Osteocyte (in vitro differentiated cells): ENCODE measurements around the gene NKX6-1. TPM values are rescaled to one million over a fixed set of nuclear protein-coding genes. Genes with fewer than 3 reads are reported as not detected.
A peak's percentile ranks its signal among the peaks of the same experiment; 100 is the strongest.

Experiments
- DNase-seq: peaks from one replicate; pipeline ENCODE4 v3.0.0; 2021; ENCODE audit warnings: mixed read lengths; ENCODE audit not compliant: unreplicated experiment; ENCODE audit errors: extremely low spot score
- H3K27ac Mint-ChIP-seq: one replicate; pipeline ENCODE4 v1.8.0; 2021; ENCODE audit warnings: mild to moderate bottlenecking, mixed read lengths; ENCODE audit not compliant: unreplicated experiment
- H3K27me3 Mint-ChIP-seq: one replicate; pipeline ENCODE4 v1.8.0; 2021; ENCODE audit warnings: mixed read lengths; ENCODE audit not compliant: unreplicated experiment
- H3K36me3 Mint-ChIP-seq: one replicate; pipeline ENCODE4 v1.8.0; 2021; ENCODE audit warnings: mixed read lengths; ENCODE audit not compliant: unreplicated experiment
- H3K4me1 Mint-ChIP-seq: one replicate; pipeline ENCODE4 v1.8.0; 2021; ENCODE audit warnings: mixed read lengths; ENCODE audit not compliant: unreplicated experiment
- H3K4me3 Mint-ChIP-seq: one replicate; pipeline ENCODE4 v1.8.0; 2021; ENCODE audit warnings: mild to moderate bottlenecking, moderate library complexity, mixed read lengths; ENCODE audit not compliant: unreplicated experiment
- H3K9me3 Mint-ChIP-seq: one replicate; pipeline ENCODE4 v1.8.0; 2021; ENCODE audit warnings: mixed read lengths; ENCODE audit not compliant: unreplicated experiment
- total RNA-seq: library from RNA; stranded (reverse); gene quantifications from 2 replicates; pipeline ENCODE4 v1.2.1, GENCODE V29; 2021
- TF ChIP-seq, protein P1 (sequence below): fragments of 200-600 bp; sonication (generic); IDR thresholded peaks from 2 replicates; pipeline ENCODE4 v1.5.0; 2021; ENCODE audit warnings: antibody characterized with exemption, mild to moderate bottlenecking, moderate library complexity

Gene NKX6-1
- total RNA-seq, 1 donor from 2014 or later = not detected

DNA sequence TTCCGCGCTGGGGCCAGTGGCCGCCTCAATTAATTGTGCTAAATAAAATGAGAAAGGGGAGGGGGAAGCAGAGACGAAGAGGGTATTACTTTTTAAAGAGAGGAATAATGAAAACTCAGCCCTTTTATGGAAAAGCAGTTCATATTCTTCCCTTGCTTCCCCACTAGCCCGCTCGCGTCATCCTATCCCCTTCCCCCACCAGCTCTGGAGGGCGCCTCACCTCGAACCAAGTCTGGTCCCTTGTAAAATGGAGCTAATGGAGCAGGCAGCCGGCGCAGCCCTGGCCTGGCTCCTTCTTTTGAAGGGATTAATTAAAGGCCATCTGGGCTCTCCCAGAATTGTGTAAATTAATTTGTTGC, 511 bp upstream of the NKX6-1 start:
- H3K4me1 Mint-ChIP-seq = peaks cover 21% of the 10 kb centered on the region
- H3K4me3 Mint-ChIP-seq = peak overlapping the region; percentile 80
- no peak overlapping the region for H3K27ac Mint-ChIP-seq
- peaks cover 2% of the 10 kb centered on the region for H3K36me3 Mint-ChIP-seq
- no peak for DNase-seq
- TF ChIP-seq, protein P1, sequence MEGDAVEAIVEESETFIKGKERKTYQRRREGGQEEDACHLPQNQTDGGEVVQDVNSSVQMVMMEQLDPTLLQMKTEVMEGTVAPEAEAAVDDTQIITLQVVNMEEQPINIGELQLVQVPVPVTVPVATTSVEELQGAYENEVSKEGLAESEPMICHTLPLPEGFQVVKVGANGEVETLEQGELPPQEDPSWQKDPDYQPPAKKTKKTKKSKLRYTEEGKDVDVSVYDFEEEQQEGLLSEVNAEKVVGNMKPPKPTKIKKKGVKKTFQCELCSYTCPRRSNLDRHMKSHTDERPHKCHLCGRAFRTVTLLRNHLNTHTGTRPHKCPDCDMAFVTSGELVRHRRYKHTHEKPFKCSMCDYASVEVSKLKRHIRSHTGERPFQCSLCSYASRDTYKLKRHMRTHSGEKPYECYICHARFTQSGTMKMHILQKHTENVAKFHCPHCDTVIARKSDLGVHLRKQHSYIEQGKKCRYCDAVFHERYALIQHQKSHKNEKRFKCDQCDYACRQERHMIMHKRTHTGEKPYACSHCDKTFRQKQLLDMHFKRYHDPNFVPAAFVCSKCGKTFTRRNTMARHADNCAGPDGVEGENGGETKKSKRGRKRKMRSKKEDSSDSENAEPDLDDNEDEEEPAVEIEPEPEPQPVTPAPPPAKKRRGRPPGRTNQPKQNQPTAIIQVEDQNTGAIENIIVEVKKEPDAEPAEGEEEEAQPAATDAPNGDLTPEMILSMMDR = no peak
- peaks cover 89% of the 10 kb centered on the region for H3K27me3 Mint-ChIP-seq
- H3K9me3 Mint-ChIP-seq = no peaks in the 10 kb centered on the region

GRCh38 chr4:84498203-84498934, 723 bp downstream of the NKX6-1 start:
- peaks cover 24% of the 10 kb centered on the region for H3K4me1 Mint-ChIP-seq

GRCh38 chr4:84497504-84498202, 1.4 kb downstream of the NKX6-1 start:
- Mint-ChIP-seq H3K27ac (no peak overlapping the region), H3K9me3 (no peaks in the 10 kb centered on the region), H3K36me3 (peaks cover 7% of the 10 kb centered on the region), H3K4me1 (peaks cover 27% of the 10 kb centered on the region), H3K4me3 (peak overlapping the region; percentile 80), H3K27me3 (peaks cover 84% of the 10 kb centered on the region)
- TF ChIP-seq, protein P1 = no peak
- DNase-seq = no peak

More at GRCh38 chr4:84498203-84498934, 723 bp downstream of the NKX6-1 start:
- TF ChIP-seq, protein P1 = no peak
- H3K36me3 Mint-ChIP-seq = peaks cover 5% of the 10 kb centered on the region
- H3K27me3 Mint-ChIP-seq = peaks cover 89% of the 10 kb centered on the region
- no peaks in the 10 kb centered on the region for H3K9me3 Mint-ChIP-seq
- no peak for DNase-seq
- peak overlapping the region; percentile 80 for H3K4me3 Mint-ChIP-seq
- peak overlapping the region; percentile 23 for H3K27ac Mint-ChIP-seq

DNA sequence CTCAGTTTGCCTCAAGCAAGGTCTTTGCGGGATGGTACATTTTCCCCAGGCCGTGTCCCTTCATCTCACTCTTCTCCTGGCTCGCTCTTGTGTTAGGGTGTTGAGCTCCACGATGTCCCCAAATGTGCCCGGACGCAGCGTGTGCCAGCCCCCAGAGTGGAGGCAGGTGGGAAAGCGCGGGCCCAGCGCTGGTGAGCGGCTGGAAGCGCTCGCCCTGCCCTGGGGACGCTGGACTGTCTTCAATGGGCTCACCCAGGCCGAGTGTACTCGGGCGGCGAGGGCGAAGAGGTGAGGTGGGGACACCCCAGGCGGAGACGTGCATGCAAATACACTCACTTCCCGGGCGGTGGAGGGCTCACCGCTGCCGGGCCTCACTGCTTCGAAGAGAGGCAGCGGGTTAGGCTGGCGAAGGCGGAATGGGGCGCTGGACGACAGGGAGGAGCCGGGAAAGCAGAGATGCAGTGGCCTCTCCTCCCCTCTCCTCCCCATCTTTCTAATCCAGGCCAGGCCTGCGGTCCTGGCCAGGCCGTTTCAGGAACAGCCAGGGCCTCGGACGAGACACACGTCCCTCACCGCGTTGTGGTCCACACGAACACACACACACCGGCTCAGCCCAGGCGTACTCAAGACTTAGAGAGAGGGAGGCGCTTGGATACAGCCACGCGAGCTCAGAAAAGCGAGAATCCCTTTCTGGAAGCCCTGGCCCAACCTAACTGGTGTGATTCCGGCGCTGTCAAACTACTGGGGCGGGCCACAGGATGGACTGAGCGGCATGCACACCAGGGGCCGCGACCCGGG, 2.2 kb downstream of the NKX6-1 start:
- TF ChIP-seq, protein P1 = no peak
- Mint-ChIP-seq H3K9me3 (no peaks in the 10 kb centered on the region), H3K27me3 (peaks cover 83% of the 10 kb centered on the region), H3K27ac (no peak overlapping the region), H3K4me3 (peak overlapping the region; percentile 62), H3K36me3 (peaks cover 7% of the 10 kb centered on the region), H3K4me1 (peaks cover 27% of the 10 kb centered on the region)
- no peak for DNase-seq
